Spleen (tissue), 11 donors: Measurements from ENCODE around the gene DNAJB1. TPM values are rescaled to one million over a fixed set of nuclear protein-coding genes. Genes with fewer than 3 reads are reported as not detected.
A peak's percentile ranks its signal among the peaks of the same experiment; 100 is the strongest.

Experiments
- DNase-seq: peaks from one replicate; pipeline ENCODE4 v3.0.0-alpha.2; 2020
- H3K27ac ChIP-seq, 8 donors: fragments of 200-600 bp; sonication (generic) in 7 of 8; 1 replicate in 4 of 8; 2 replicates in 4 of 8; pipeline versions ENCODE4 v1.5.0 to v1.8.0; 2016 to 2021; ENCODE audit warnings: inconsistent platforms in 4 of 8, mild to moderate bottlenecking in 4 of 8, moderate library complexity in 1 of 8
- H3K27me3 ChIP-seq, 7 donors: fragments of 200-600 bp; sonication (generic) in 6 of 7; replicated peaks in 1 of 7; 1 replicate in 4 of 7; 2 replicates in 3 of 7; pipeline versions ENCODE4 v1.5.0 to v1.8.0; 2016 to 2021; ENCODE audit warnings: inconsistent platforms in 3 of 7, mild to moderate bottlenecking in 1 of 7
- H3K36me3 ChIP-seq, 6 donors: fragments of 200-600 bp; sonication (generic) in 5 of 6; 1 replicate in 4 of 6; 2 replicates in 2 of 6; pipeline versions ENCODE4 v1.5.0 to v1.8.0; 2016 to 2021; ENCODE audit warnings: inconsistent platforms in 2 of 6
- H3K4me1 ChIP-seq, 6 donors: fragments of 200-600 bp; sonication (generic) in 5 of 6; 1 replicate in 3 of 6; 2 replicates in 3 of 6; pipeline versions ENCODE4 v1.5.0 to v1.8.0; 2016 to 2021; ENCODE audit warnings: inconsistent platforms in 3 of 6
- H3K4me3 ChIP-seq, 8 donors: fragments of 200-600 bp; sonication (generic) in 7 of 8; 1 replicate in 4 of 8; 2 replicates in 4 of 8; pipeline versions ENCODE4 v1.5.0 to v1.8.0; 2016 to 2021; ENCODE audit warnings: inconsistent platforms in 4 of 8, mild to moderate bottlenecking in 4 of 8, moderate library complexity in 2 of 8
- H3K9me3 ChIP-seq, 8 donors: fragments of 200-600 bp; sonication (generic) in 7 of 8; 1 replicate in 4 of 8; 2 replicates in 4 of 8; pipeline versions ENCODE4 v1.5.0 to v1.8.0; 2016 to 2021; ENCODE audit warnings: inconsistent platforms in 4 of 8
- POLR2A ChIP-seq, 3 donors: fragments of 450-650 bp; IDR thresholded peaks; one replicate each; pipeline ENCODE4 v1.5.1; 2017; ENCODE audit warnings: antibody characterized with exemption in 3 of 3, mild to moderate bottlenecking in 1 of 3
- POLR2AphosphoS5 ChIP-seq, 3 donors: sonication (generic); formaldehyde crosslinking; IDR thresholded peaks; one replicate each; pipeline ENCODE4 v1.5.1; 2017; ENCODE audit warnings: antibody characterized with exemption in 3 of 3
- WGBS, 5 donors: extraction: QIAGEN DNeasy Blood & Tissue Kit in 3 of 5; methylation state at CpG; one replicate each; pipeline versions ENCODE4 v1.1.5 to v1.1.7; 2013 to 2018; 5-methylcytosine and 5-hydroxymethylcytosine counted together
- intact Hi-C: fragments of 100-400 bp; cut with DNase I; formaldehyde crosslinking; loops from one replicate; pipeline ENCODE4 v1.15.0; 2023; ENCODE audit warnings: low total_unique reads
- polyA plus RNA-seq, 3 donors: library from polyadenylated mRNA; stranded (reverse); fragments of 200-250 nt; gene quantifications; one replicate each; pipeline ENCODE4 v1.2.1, GENCODE V29; 2013
- total RNA-seq, 7 donors: library from RNA; depleted of rRNA in 3 of 7; stranded (reverse); fragments of >200 nt in 3 of 7; fragmentation: NEBNext Ultra II Directional in 4 of 7; extraction: Animal tissue kit (Norgen Biotek cat#: 25700) in 4 of 7; gene quantifications; one replicate each; pipeline versions ENCODE4 v1.1.0 to v1.2.1, GENCODE V29; 2016 to 2021
- TF ChIP-seq, protein P1 (sequence below), 11 experiments: fragments of 200-600 bp in 7 of 11; fragments of 450-650 bp in 4 of 11; sonication (generic) in 4 of 11; IDR thresholded peaks in 8 of 11; conservative IDR thresholded peaks in 3 of 11; 1 replicate in 7 of 11; 2 replicates in 4 of 11; pipeline versions ENCODE4 v1.4.0 to v1.8.0; 2016 to 2021; ENCODE audit warnings: antibody characterized with exemption in 11 of 11, inconsistent platforms in 4 of 11, mild to moderate bottlenecking in 1 of 11
- donor health status: healthy with polysubstance abuse.
- donor health status: DM: no; HTN: no; CAD: no; lungs with moderate emphysema.
- donor health status: DM: no; HTN: no; CAD: no.
- donor health status: Bipolar disorder and iron deficiency.
- donor health status: healthy.
- donor health status: DM: no; HTN: no; CAD: no.
- donor health status: DM: yes; HTN: yes; CAD: no.

Gene DNAJB1
- total and polyA plus RNA-seq, 10 donors = 12.6 to 157 (median 39.3) TPM

GRCh38 chr19:14530005-14530348 lies 11.8 kb upstream of the DNAJB1 start:
- peak overlapping the region; percentile 90 to 97 (median 96) for H3K27ac ChIP-seq
- 0 to 2% (median 0%) methylated on average over 10 to 18 of the region's 18 CpGs for WGBS, 5 donors

DNA sequence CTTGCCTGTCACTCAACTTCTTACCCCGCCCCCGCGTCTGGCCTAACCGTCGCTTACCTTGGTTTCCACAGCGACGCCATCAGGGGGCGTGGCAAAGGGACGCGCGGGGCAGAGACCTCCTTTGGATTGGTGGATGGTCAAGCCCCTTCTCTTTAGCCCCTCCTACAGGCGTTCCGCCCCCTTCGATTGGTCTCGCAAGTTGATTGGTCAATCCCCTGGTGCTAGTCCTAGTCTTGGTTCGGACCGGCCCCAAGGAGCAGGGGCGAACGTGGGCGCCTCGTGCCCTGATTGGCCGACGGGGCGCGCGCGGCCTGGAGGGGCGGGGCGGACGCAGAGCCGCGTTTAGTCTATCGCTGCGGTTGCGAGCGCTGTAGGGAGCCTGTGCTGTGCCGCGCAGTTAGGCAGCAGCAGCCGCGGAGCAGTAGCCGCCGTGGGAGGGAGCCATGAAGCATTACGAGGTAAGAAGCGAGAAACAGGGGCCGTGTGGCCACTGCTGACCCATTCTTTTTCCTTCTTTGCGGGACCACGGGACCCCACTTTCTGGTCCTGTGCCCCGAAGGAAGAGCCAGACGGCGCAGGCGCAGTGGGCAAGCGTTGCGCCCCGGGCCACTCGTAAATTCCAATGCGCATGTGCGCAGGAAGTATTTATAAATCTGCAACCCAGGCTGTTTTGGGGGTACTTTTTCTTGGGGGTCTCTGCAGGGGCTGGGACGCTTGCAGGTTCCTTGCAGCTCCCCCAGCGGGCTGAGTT lies 11.2 kb upstream of the DNAJB1 start, which contains the start of gene TECR:
Gene TECR (plus strand): TSS at position 341 of the 751 bp plus-strand sequence. CDS start 103 bp downstream, at position 444.
- Histone ChIP-seq H3K9me3 (no peaks in the 10 kb centered on the region), H3K27ac (peak within 1 kb of the TSS; percentile 90 to 97 (median 96)), H3K4me1 (peaks cover 11 to 58% (median 33%) of the 10 kb centered on the region in 6 donors), H3K36me3 (peaks cover 0 to 6% (median 0%) of the 10 kb centered on the region in 6 donors), H3K27me3 (no peaks in the 10 kb centered on the region), H3K4me3 (peak within 1 kb of the TSS; percentile 80 to 97 (median 87))
- TF ChIP-seq POLR2AphosphoS5 (IDR thresholded peaks at IDR 0.05) = peak; percentile 99 to 100 (median 100)
- TF ChIP-seq, protein P1, sequence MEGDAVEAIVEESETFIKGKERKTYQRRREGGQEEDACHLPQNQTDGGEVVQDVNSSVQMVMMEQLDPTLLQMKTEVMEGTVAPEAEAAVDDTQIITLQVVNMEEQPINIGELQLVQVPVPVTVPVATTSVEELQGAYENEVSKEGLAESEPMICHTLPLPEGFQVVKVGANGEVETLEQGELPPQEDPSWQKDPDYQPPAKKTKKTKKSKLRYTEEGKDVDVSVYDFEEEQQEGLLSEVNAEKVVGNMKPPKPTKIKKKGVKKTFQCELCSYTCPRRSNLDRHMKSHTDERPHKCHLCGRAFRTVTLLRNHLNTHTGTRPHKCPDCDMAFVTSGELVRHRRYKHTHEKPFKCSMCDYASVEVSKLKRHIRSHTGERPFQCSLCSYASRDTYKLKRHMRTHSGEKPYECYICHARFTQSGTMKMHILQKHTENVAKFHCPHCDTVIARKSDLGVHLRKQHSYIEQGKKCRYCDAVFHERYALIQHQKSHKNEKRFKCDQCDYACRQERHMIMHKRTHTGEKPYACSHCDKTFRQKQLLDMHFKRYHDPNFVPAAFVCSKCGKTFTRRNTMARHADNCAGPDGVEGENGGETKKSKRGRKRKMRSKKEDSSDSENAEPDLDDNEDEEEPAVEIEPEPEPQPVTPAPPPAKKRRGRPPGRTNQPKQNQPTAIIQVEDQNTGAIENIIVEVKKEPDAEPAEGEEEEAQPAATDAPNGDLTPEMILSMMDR (IDR thresholded peaks at IDR 0.05 in 8 of 11, conservative IDR thresholded peaks at IDR 0.05 in 3 of 11) = peak in 3 of 11 experiments; percentile 7 to 53 (median 24)
- peak; percentile 37 to 96 (median 80) for TF ChIP-seq POLR2A (IDR thresholded peaks at IDR 0.05)
- peak; percentile 100 for DNase-seq
- intact Hi-C loops = no loop called here
- WGBS, 5 donors = 0 to 1% (median 0%) methylated on average over 28 to 59 of the region's 59 CpGs

More at GRCh38 chr19:14530005-14530348, 11.8 kb upstream of the DNAJB1 start:
- Histone ChIP-seq H3K4me3 (peak overlapping the region; percentile 80 to 97 (median 87)), H3K36me3 (peaks cover 0 to 11% (median 0%) of the 10 kb centered on the region in 6 donors), H3K4me1 (peaks cover 11 to 58% (median 33%) of the 10 kb centered on the region in 6 donors), H3K9me3 (no peaks in the 10 kb centered on the region), H3K27me3 (no peaks in the 10 kb centered on the region)
- intact Hi-C loops = no loop called here
- no peak for DNase-seq
- TF ChIP-seq POLR2AphosphoS5 (IDR thresholded peaks at IDR 0.05) (no peak), POLR2A (IDR thresholded peaks at IDR 0.05) (no peak)
- TF ChIP-seq, protein P1 (IDR thresholded peaks at IDR 0.05 in 8 of 11, conservative IDR thresholded peaks at IDR 0.05 in 3 of 11) = no peak

- H3K27me3 ChIP-seq = no peaks in the 10 kb centered on the region
- DNase-seq = peak; percentile 85
- peak overlapping the region in 7 of 8 donors; percentile 92 to 97 (median 96) for H3K27ac ChIP-seq
- intact Hi-C loops = no loop called here
- peaks cover 0 to 4% (median 0%) of the 10 kb centered on the region in 6 donors for H3K36me3 ChIP-seq
- no peak for TF ChIP-seq POLR2AphosphoS5 (IDR thresholded peaks at IDR 0.05)
- TF ChIP-seq, protein P1 (IDR thresholded peaks at IDR 0.05 in 8 of 11, conservative IDR thresholded peaks at IDR 0.05 in 3 of 11) = no peak
- no peak for TF ChIP-seq POLR2A (IDR thresholded peaks at IDR 0.05)
- WGBS, 5 donors = 31 to 42% (median 36%) methylated on average over 39 of the region's 39 CpGs
- peak overlapping the region; percentile 80 to 97 (median 87) for H3K4me3 ChIP-seq
- peaks cover 11 to 63% (median 35%) of the 10 kb centered on the region in 6 donors for H3K4me1 ChIP-seq
- H3K9me3 ChIP-seq = no peaks in the 10 kb centered on the region
Observed at GRCh38 chr19:14528419-14529253, 10.4 kb upstream of the DNAJB1 start.
